Uterus (tissue), 4 donors: ENCODE data around the gene CATSPERZ. TPM values are rescaled to one million over a fixed set of nuclear protein-coding genes. Genes with fewer than 3 reads are reported as not detected.

Source experiments
- DNase-seq, 2 donors: peaks; one replicate each; pipeline ENCODE4 v3.0.0-alpha.2; 2019 to 2020
- H3K27ac ChIP-seq, 2 donors: fragments of 200-600 bp; sonication (generic); 1 replicate in 1 of 2; 2 replicates in 1 of 2; pipeline ENCODE4 v1.5.1; 2016 to 2018
- H3K27me3 ChIP-seq, 2 donors: fragments of 200-600 bp; sonication (generic); one replicate each; pipeline ENCODE4 v1.5.1; 2018 to 2019; ENCODE audit warnings: control low read depth in 1 of 2
- H3K36me3 ChIP-seq, 2 donors: fragments of 200-600 bp; sonication (generic); one replicate each; pipeline ENCODE4 v1.5.1; 2019; ENCODE audit warnings: control low read depth in 1 of 2
- H3K4me1 ChIP-seq, 2 donors: fragments of 200-600 bp; sonication (generic); one replicate each; pipeline ENCODE4 v1.5.1; 2018 to 2019; ENCODE audit warnings: control low read depth in 1 of 2
- H3K4me3 ChIP-seq, 2 donors: fragments of 200-600 bp; sonication (generic); 1 replicate in 1 of 2; 2 replicates in 1 of 2; pipeline ENCODE4 v1.5.1; 2018 to 2019; ENCODE audit warnings: mild to moderate bottlenecking in 1 of 2
- H3K9me3 ChIP-seq, 2 donors: fragments of 200-600 bp; sonication (generic); one replicate each; pipeline ENCODE4 v1.5.1; 2019; ENCODE audit warnings: control low read depth in 1 of 2
- CTCF ChIP-seq, 4 experiments: fragments of 200-600 bp in 2 of 4; fragments of 450-650 bp in 2 of 4; sonication (generic) in 2 of 4; IDR thresholded peaks; one replicate each; pipeline ENCODE4 v1.5.1; 2016 to 2019; ENCODE audit warnings: antibody characterized with exemption in 4 of 4, mild to moderate bottlenecking in 2 of 4, moderate library complexity in 1 of 4
- POLR2A ChIP-seq, 2 donors: fragments of 450-650 bp; IDR thresholded peaks; one replicate each; pipeline ENCODE4 v1.6.1; 2016; ENCODE audit warnings: antibody characterized with exemption in 2 of 2, mild to moderate bottlenecking in 1 of 2, moderate library complexity in 1 of 2
- intact Hi-C: fragments of 100-400 bp; cut with DNase I; formaldehyde crosslinking; loops from one replicate; pipeline ENCODE4 v1.15.1; 2023; ENCODE audit warnings: low total_unique reads
- total RNA-seq, 4 donors: library from RNA; depleted of rRNA in 3 of 4; stranded (reverse); fragments of >200 nt in 3 of 4; gene quantifications; one replicate each; pipeline versions ENCODE4 v1.1.0 to v1.2.4, GENCODE V29; 2014 to 2023
- donor health status: DM: yes; HTN: yes; CAD: no.

The CATSPERZ gene
- total RNA-seq, 4 donors from 2014 or later: not detected

GRCh38 chr11:64285885-64286800, 14.0 kb upstream of the CATSPERZ start:
- Histone ChIP-seq H3K9me3 (no peaks in the 10 kb centered on the region), H3K4me3 (peak overlapping the region; percentile 64 to 74), H3K36me3 (no peaks in the 10 kb centered on the region), H3K27me3 (no peaks in the 10 kb centered on the region), H3K4me1 (peaks cover 6 to 15% of the 10 kb centered on the region in 2 donors), H3K27ac (peak overlapping the region; percentile 94 to 98)
- intact Hi-C loops: no loop called here
- TF ChIP-seq CTCF (IDR thresholded peaks at IDR 0.05) (no peak), POLR2A (IDR thresholded peaks at IDR 0.05) (no peak)
- no peak for DNase-seq

- no peaks in the 10 kb centered on the region for H3K27me3 ChIP-seq
- H3K36me3 ChIP-seq: no peaks in the 10 kb centered on the region
- TF ChIP-seq CTCF (IDR thresholded peaks at IDR 0.05): no peak
- no peak for TF ChIP-seq POLR2A (IDR thresholded peaks at IDR 0.05)
- no peak for DNase-seq
- intact Hi-C loops: no loop called here
- no peak overlapping the region for H3K4me3 ChIP-seq
- peaks cover 6 to 21% of the 10 kb centered on the region in 2 donors for H3K4me1 ChIP-seq
- H3K9me3 ChIP-seq: no peaks in the 10 kb centered on the region
- H3K27ac ChIP-seq: no peak overlapping the region
These were observed 13.4 kb upstream of the CATSPERZ start for GRCh38 chr11:64286801-64287159.

- H3K4me3 ChIP-seq: no peak overlapping the region
- H3K4me1 ChIP-seq: peaks cover 6 to 29% of the 10 kb centered on the region in 2 donors
- no peak for DNase-seq
These were observed 12.3 kb upstream of the CATSPERZ start for GRCh38 chr11:64287676-64288352.

GRCh38 chr11:64288353-64288750, 11.8 kb upstream of the CATSPERZ start:
- Histone ChIP-seq H3K27ac (no peak overlapping the region), H3K9me3 (no peaks in the 10 kb centered on the region), H3K4me1 (peaks cover 3 to 26% of the 10 kb centered on the region in 2 donors), H3K36me3 (no peaks in the 10 kb centered on the region), H3K27me3 (peaks cover 5 to 8% of the 10 kb centered on the region in 2 donors), H3K4me3 (no peak overlapping the region)
- intact Hi-C loops: no loop called here
- DNase-seq: no peak
- TF ChIP-seq CTCF (IDR thresholded peaks at IDR 0.05) (no peak), POLR2A (IDR thresholded peaks at IDR 0.05) (no peak)

More at GRCh38 chr11:64287676-64288352, 12.3 kb upstream of the CATSPERZ start:
- Histone ChIP-seq H3K27me3 (peaks cover under 1 to 7% of the 10 kb centered on the region in 2 donors), H3K36me3 (no peaks in the 10 kb centered on the region), H3K27ac (no peak overlapping the region), H3K9me3 (no peaks in the 10 kb centered on the region)
- intact Hi-C loops: no loop called here
- no peak for TF ChIP-seq CTCF (IDR thresholded peaks at IDR 0.05)
- TF ChIP-seq POLR2A (IDR thresholded peaks at IDR 0.05): no peak
